ENCODE results near the gene VAT1. TPM values are rescaled to one million over a fixed set of nuclear protein-coding genes. Genes with fewer than 3 reads are reported as not detected.
"Not testable (repeated sequence)": the region's sequence is repeated elsewhere in the genome, so short reads cannot be mapped to it uniquely, and the experiment has no call there.

Gene VAT1
- total RNA-seq, 1 donor from 2014 or later, result 413 TPM

GRCh38 chr17:43006639-43007551, 15.3 kb downstream of the VAT1 start, which contains the start of gene IFI35:
Gene IFI35 (plus strand): TSS chr17:43006784. CDS start chr17:43006948, 164 bp downstream.
- H3K4me2 ChIP-seq (ENCODE audit: low read length), result peak within 1 kb of the TSS; percentile 87
- H2AFZ ChIP-seq (ENCODE audit: low read depth, low read length), result peak within 1 kb of the TSS; percentile 61
- Mint-ChIP-seq H3K36me3 (ENCODE audit: low read depth, unreplicated experiment) (peaks cover 29% of the 10 kb centered on the region), H3K27ac (ENCODE audit: unreplicated experiment) (peak within 1 kb of the TSS; percentile 97), H3K4me1 (ENCODE audit: low read depth, unreplicated experiment) (peaks cover 29% of the 10 kb centered on the region), H3K9me3 (ENCODE audit: unreplicated experiment) (peaks cover 2% of the 10 kb centered on the region), H3K27me3 (ENCODE audit: low read depth, unreplicated experiment) (no peaks in the 10 kb centered on the region), H3K4me3 (ENCODE audit: unreplicated experiment) (peak within 1 kb of the TSS; percentile 94)
- FAIRE-seq, result no peak
- peaks cover 22% of the 10 kb centered on the region for H4K20me1 ChIP-seq (ENCODE audit: insufficient read depth, low read length)
- no peaks in the 10 kb centered on the region for H3K27me3 ChIP-seq (ENCODE audit: insufficient read depth, low read length)
- H3K9ac ChIP-seq (ENCODE audit: low read length), result peak within 1 kb of the TSS; percentile 87
- peaks cover 8% of the 10 kb centered on the region for H3K79me2 ChIP-seq (ENCODE audit: insufficient read depth, low read length)
- peaks cover 20% of the 10 kb centered on the region for H3K36me3 ChIP-seq (ENCODE audit: insufficient read depth, low read length)
- H3K27ac ChIP-seq (ENCODE audit: low read depth, low read length), result peak within 1 kb of the TSS; percentile 69
- DNase-seq (ENCODE audit: low read depth), result peak; percentile 74
- no peaks in the 10 kb centered on the region for H3K9me3 ChIP-seq (ENCODE audit: insufficient read depth, low read depth, low read length)
- no peak for TF ChIP-seq EZH2 (IDR thresholded peaks at IDR 0.05; ENCODE audit: insufficient read depth, low read length)
- peak within 1 kb of the TSS; percentile 78 for H3K4me3 ChIP-seq (ENCODE audit: insufficient read depth, low read depth, low read length)
- peaks cover 12% of the 10 kb centered on the region for H3K4me1 ChIP-seq (ENCODE audit: insufficient read depth, low read length)

GRCh38 chr17:43003542-43004172, 18.5 kb downstream of the VAT1 start:
- H3K27me3 Mint-ChIP-seq (ENCODE audit: low read depth, unreplicated experiment), result no peaks in the 10 kb centered on the region
- H3K27ac Mint-ChIP-seq (ENCODE audit: unreplicated experiment), result peak overlapping the region; percentile 72
- H2AFZ ChIP-seq (ENCODE audit: low read depth, low read length), result no peak overlapping the region
- H3K4me3 ChIP-seq (ENCODE audit: insufficient read depth, low read depth, low read length), result no peak overlapping the region
- H3K4me2 ChIP-seq (ENCODE audit: low read length), result peak overlapping the region; percentile 25
- peaks cover 36% of the 10 kb centered on the region for H3K4me1 Mint-ChIP-seq (ENCODE audit: low read depth, unreplicated experiment)
- no peak overlapping the region for H3K4me3 Mint-ChIP-seq (ENCODE audit: unreplicated experiment)
- no peaks in the 10 kb centered on the region for H3K9me3 ChIP-seq (ENCODE audit: insufficient read depth, low read depth, low read length)
- H3K27ac ChIP-seq (ENCODE audit: low read depth, low read length), result peak overlapping the region; percentile 16
- peak overlapping the region; percentile 51 for H3K9ac ChIP-seq (ENCODE audit: low read length)
- H3K36me3 Mint-ChIP-seq (ENCODE audit: low read depth, unreplicated experiment), result peaks cover 44% of the 10 kb centered on the region
- peaks cover 2% of the 10 kb centered on the region for H3K9me3 Mint-ChIP-seq (ENCODE audit: unreplicated experiment)
- FAIRE-seq (no peak), DNase-seq (ENCODE audit: low read depth) (peak; percentile 66)
- H3K79me2 ChIP-seq (ENCODE audit: insufficient read depth, low read length), result peaks cover 36% of the 10 kb centered on the region
- H3K27me3 ChIP-seq (ENCODE audit: insufficient read depth, low read length), result no peaks in the 10 kb centered on the region
- H3K4me1 ChIP-seq (ENCODE audit: insufficient read depth, low read length), result peaks cover 34% of the 10 kb centered on the region
- peaks cover 51% of the 10 kb centered on the region for H4K20me1 ChIP-seq (ENCODE audit: insufficient read depth, low read length)
- TF ChIP-seq EZH2 (IDR thresholded peaks at IDR 0.05; ENCODE audit: insufficient read depth, low read length) (no peak), CTCF (IDR thresholded peaks at IDR 0.05; ENCODE audit: insufficient read depth, low read depth, low read length) (no peak)
- peaks cover 35% of the 10 kb centered on the region for H3K36me3 ChIP-seq (ENCODE audit: insufficient read depth, low read length)

GRCh38 chr17:43000894-43001293, 21.3 kb downstream of the VAT1 start:
- not testable (repeated sequence) for H3K27ac ChIP-seq (ENCODE audit: low read depth, low read length); H3K9me3 Mint-ChIP-seq (ENCODE audit: unreplicated experiment); DNase-seq (ENCODE audit: low read depth); H3K9me3 ChIP-seq (ENCODE audit: insufficient read depth, low read depth, low read length); H3K27me3 ChIP-seq (ENCODE audit: insufficient read depth, low read length); FAIRE-seq; H3K4me3 ChIP-seq (ENCODE audit: insufficient read depth, low read depth, low read length); H3K27ac Mint-ChIP-seq (ENCODE audit: unreplicated experiment); H3K27me3 Mint-ChIP-seq (ENCODE audit: low read depth, unreplicated experiment); H2AFZ ChIP-seq (ENCODE audit: low read depth, low read length)
- Mint-ChIP-seq H3K4me1 (ENCODE audit: low read depth, unreplicated experiment) (peaks cover 36% of the 10 kb centered on the region), H3K36me3 (ENCODE audit: low read depth, unreplicated experiment) (peaks cover 36% of the 10 kb centered on the region), H3K4me3 (ENCODE audit: unreplicated experiment) (peak overlapping the region; percentile 71)
- H4K20me1 ChIP-seq (ENCODE audit: insufficient read depth, low read length), result peaks cover 54% of the 10 kb centered on the region
- peaks cover 41% of the 10 kb centered on the region for H3K4me1 ChIP-seq (ENCODE audit: insufficient read depth, low read length)
- peaks cover 35% of the 10 kb centered on the region for H3K36me3 ChIP-seq (ENCODE audit: insufficient read depth, low read length)
- peak overlapping the region; percentile 53 for H3K9ac ChIP-seq (ENCODE audit: low read length)
- peak overlapping the region; percentile 49 for H3K4me2 ChIP-seq (ENCODE audit: low read length)
- peaks cover 40% of the 10 kb centered on the region for H3K79me2 ChIP-seq (ENCODE audit: insufficient read depth, low read length)

Data from astrocyte (in vitro differentiated cells and primary cell).